ENCODE measurements around the gene KIAA0040.

DNA sequence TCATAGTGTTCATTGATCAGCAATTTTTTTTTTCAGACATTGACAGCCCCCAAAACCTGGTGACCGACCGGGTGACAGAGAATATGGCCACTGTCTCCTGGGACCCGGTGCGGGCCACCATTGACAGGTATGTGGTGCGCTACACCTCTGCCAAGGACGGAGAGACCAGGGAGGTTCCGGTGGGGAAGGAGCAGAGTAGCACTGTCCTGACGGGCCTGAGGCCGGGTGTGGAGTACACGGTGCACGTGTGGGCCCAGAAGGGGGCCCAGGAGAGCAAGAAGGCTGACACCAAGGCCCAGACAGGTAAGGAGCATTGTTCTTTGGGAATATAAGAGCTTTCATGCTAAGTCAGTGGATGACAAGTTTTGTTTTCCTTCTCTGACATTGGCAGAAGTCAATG, 75.7 kb downstream of the KIAA0040 start:
- no peak for TF ChIP-seq EZH2 (IDR thresholded peaks at IDR 0.05; ENCODE audit: borderline replicate concordance, low read depth, low read length, severe bottlenecking)
- no peak for TF ChIP-seq MAX (IDR thresholded peaks at IDR 0.05; ENCODE audit: insufficient read depth, insufficient read length)

All from endothelial cell of umbilical vein (primary cell).